Caki2 (cell line): ENCODE results near the gene KCTD2. TPM values are rescaled to one million over a fixed set of nuclear protein-coding genes. Genes with fewer than 3 reads are reported as not detected.
A peak's percentile ranks its signal among the peaks of the same experiment; 100 is the strongest.

Experiments
- DNase-seq: peaks from one replicate; pipeline ENCODE4 v3.0.0-alpha.2; 2015; ENCODE audit warnings: low read depth
- in situ Hi-C: cut with HindIII; loops from 2 replicates; pipeline ENCODE4 v1.10.0; 2016; ENCODE audit warnings: low sequenced_read_pairs, low pct_unique_long_range_greater_than_20kb, mixed read lengths
- total RNA-seq: library from RNA; depleted of rRNA; stranded (reverse); fragments of >200 nt; shearing (Covaris generic); gene quantifications from 2 replicates; pipeline ENCODE4 v1.2.3, GENCODE V29; 2014; ENCODE audit warnings: low replicate concordance; rRNA removed

The KCTD2 gene
- total RNA-seq, 1 experiment from 2014 or later = 17.9 TPM

DNA sequence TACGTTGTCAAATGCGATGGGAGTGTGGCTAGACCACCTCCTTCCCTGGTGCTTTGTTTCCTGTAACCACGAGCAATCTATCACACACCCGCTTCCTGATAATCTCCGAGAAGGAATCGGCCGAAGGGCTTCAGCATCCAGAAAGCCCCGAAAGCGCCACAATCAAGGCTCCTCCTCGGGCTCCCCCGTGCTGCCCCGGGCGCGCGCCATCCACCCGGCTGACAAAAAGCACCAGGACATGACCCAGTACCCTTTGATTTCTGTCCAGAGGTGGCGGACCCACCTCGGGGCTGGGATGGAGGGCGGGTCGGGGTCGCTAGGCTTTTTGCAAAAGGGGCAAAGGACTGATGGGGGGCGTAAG, 62.0 kb downstream of the KCTD2 start:
- DNase-seq = no peak
- in situ Hi-C loops = no loop called here

DNA sequence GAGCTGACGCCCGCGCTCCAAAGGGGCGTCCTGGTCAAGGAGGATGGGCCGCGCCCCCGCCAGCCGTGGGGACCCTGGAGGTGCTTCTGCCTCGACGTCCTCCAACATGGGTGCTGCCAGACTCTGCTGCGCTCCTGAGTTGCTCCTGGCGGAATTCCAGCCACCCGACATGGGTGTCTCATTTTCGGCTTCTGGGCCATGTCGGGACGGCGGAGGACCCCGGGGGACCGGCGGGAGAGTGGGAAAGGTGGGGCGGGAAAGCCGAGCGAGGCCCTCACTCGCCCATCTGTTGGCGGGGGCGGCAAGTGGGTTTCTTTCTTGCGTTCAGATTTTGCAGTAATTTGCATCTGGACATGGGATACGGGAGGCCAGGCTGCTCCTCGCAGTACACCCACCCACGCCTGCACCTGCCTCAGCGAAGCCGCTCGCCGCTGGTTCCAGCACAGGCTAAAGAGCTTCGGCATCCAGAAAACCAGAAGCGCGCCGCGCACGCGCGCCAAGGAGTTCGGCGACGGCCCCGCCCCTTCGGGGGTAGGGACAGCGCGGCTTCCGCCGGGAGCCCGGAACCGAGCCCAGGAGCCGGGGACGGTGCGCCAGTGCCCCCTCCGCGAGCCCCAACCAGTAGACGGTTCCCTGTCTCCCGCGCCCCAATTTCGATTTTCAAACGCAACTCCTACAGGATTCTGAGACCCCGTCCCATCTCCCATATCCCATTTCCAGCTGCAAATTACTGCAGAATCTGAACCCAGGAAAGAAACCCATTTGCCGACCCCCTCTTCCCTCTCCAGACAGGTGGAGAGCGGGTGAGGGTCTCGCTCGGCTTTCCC, 62.6 kb downstream of the KCTD2 start, which contains the start of gene ARMC7:
Gene ARMC7, plus strand, starts transcription at position 563 of the 827 bp plus-strand sequence. CDS start 320 bp downstream, outside the sequence.
- in situ Hi-C loops = no loop called here
- DNase-seq = peak; percentile 72

DNA sequence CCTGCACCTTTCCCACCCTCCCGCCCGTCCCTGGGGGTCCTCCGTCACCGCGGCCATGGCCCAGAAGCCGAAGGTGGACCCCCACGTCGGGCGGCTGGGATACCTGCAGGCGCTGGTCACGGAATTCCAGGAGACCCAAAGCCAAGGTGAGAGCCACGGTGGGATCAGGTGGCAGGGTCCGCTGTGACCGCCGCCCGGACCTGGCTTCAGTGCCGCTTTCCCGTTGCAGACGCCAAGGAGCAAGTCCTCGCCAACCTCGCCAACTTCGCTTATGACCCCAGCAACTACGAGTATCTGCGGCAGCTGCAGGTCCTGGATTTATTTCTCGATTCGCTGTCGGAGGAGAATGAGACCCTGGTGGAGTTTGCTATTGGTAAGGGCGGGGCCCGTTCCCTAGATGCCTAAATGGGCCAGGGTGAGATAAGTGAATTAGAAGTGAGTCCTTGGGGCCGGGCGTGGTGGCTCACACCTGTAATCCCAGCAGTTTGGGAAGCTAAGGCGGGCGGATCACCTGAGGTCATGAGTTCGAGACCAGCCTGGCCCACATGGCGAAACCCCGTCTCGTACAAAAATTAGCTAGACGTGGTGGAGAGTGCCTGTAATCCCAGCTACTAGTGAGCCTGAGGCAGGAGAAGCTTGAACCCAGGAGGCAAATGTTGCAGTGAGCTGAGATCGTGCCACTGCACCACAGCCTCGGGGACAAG, 63.4 kb downstream of the KCTD2 start:
- in situ Hi-C loops = no loop called here
- DNase-seq = no peak

DNA sequence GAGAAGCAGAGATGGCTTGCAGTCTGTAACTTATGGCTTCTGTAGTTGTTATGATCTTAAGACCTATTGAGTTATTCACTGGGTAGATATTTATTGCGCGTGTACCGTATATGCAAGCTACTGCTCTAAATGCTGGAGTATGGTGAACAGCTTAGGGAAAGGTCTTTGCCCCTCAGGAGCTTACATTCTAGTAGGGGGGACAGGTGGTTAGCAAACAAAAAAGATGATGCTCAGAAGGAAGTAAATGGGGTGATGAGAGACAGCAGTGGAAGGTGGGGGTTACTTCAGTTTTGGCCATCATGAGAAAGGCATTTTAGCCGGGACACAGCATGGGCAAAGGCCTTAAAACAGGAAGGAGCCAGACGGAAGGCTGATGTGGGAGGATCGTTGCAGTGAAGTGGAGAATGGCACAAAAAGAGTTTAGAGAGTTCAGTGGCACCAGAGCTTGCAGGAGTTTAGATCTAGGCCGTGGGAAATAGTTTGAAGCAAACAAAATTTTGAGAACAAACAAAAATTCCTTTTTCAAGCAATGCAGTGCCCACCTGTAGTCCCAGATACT, 64.8 kb downstream of the KCTD2 start:
- in situ Hi-C loops = no loop called here

DNA sequence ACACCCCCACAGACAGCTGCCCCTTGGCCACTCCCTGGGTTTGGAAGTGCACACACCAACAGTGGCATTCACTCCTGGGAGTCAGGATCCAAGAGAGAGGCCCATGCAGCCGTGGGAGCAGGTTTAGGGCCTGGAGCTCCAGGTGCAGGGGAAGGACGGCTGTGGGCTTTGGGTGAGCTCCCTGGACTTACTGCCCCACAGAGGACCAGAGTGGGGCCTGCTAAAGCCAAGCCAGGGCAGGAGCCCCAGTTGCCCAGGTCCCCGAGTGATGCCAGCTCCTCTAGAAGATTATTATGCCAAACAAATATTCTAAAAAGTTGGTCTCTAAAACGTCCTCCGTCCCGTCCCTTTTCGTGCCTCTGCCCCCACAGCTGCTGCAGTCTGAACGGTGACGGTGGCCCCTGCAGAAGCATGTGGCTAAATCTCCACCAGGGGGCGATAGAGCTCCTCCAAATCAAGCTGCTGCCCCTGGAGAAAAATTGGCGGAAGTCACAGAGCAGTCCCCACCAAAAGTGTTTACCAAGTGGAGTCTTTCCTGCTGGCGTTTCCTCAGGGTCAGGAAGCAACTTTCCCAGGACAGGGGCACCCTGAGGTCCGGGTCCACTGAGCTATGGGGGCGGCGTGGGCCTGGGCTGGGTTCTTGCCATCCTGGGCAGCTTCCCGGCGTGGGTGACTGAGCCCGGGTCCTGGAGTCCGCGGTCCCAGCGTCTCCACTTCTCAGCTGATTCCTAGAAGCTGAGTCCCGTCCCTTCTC, 67.0 kb downstream of the KCTD2 start:
- in situ Hi-C loops = no loop called here
- peak; percentile 86 for DNase-seq

More for the DNA sequence above, 64.8 kb downstream of the KCTD2 start:
- DNase-seq = no peak

DNA sequence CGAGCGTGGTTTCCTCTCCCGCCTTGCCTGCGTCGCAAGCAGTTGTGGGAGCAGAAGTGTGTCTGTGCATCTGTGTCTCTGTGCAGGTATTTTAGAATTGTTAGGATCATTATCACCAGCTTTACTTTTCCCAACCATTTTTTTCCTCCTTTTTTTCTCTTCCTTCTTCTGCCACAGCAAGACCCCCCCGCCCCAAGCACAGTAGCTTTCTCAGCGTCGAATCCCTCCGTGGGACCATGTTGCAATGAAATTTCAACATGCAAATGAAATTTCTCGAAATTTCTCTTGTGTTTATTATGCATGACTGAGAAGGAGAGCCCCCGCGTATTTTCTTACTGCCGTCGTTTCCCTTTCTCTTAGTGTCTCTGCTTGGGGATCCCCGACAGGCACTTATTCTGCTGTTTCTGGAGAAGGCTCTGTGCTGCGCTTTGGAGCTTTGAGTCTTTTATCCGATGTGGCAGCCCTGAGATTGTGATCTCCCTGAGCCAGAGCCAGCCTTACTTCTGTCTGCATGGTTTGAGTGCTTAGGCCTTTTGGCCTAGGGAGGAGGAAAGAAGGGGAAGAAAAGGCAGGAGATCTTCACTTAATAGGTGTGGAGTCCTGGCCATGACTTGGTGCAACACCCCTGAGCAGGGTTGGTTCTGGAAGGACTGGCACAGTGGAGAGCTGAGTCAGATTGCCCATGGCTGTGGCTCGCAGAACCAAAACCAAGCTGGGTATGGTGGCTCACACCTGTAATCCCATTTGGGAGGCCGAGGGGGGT, 67.7 kb downstream of the KCTD2 start:
- in situ Hi-C loops = no loop called here
- DNase-seq = no peak

Other genes with a start within 250 kb of the KCTD2 start
- 0.51 and 1.3 TPM in 2 replicates for gene GRIN2C, start 187.3 kb upstream of the KCTD2 start, total RNA-seq
- 99.8 and 108 TPM in 2 replicates for gene FDXR, start 174.2 kb upstream of the KCTD2 start, total RNA-seq
- gene FADS6, start 153.6 kb upstream of the KCTD2 start, total RNA-seq = not detected in 2 replicates
- gene USH1G, start 124.0 kb upstream of the KCTD2 start, total RNA-seq = not detected in 2 replicates
- not detected in 2 replicates for gene OTOP2, start 123.0 kb upstream of the KCTD2 start, total RNA-seq
- gene OTOP3, start 111.3 kb upstream of the KCTD2 start, total RNA-seq = not detected in 2 replicates
- 0.10 TPM in 1 of 2 replicates, not detected in the other for gene HID1, start 74.5 kb upstream of the KCTD2 start, total RNA-seq
- 32.7 and 33.6 TPM in 2 replicates for gene CDR2L, start 59.6 kb upstream of the KCTD2 start, total RNA-seq
- 58.8 and 82.1 TPM in 2 replicates for gene MRPL58, start 34.6 kb upstream of the KCTD2 start, total RNA-seq
- gene ATP5PD, start 256 bp upstream of the KCTD2 start, total RNA-seq = 289 and 430 TPM in 2 replicates
- gene SLC16A5, start 40.7 kb downstream of the KCTD2 start, total RNA-seq = 3.0 and 4.4 TPM in 2 replicates
- gene ARMC7, start 62.7 kb downstream of the KCTD2 start, total RNA-seq = 15.8 and 17.4 TPM in 2 replicates
- gene NT5C, start 84.5 kb downstream of the KCTD2 start, total RNA-seq = 135 and 304 TPM in 2 replicates
- gene JPT1, start 107.3 kb downstream of the KCTD2 start, total RNA-seq = 276 and 299 TPM in 2 replicates
- 157 and 161 TPM in 2 replicates for gene SUMO2, start 135.7 kb downstream of the KCTD2 start, total RNA-seq
- gene NUP85, start 158.5 kb downstream of the KCTD2 start, total RNA-seq = 71.4 and 87.8 TPM in 2 replicates
- 8.7 and 14.0 TPM in 2 replicates for gene GGA3, start 214.4 kb downstream of the KCTD2 start, total RNA-seq
- 93.0 and 129 TPM in 2 replicates for gene MRPS7, start 214.7 kb downstream of the KCTD2 start, total RNA-seq
- 37.8 and 40.0 TPM in 2 replicates for gene MIF4GD, start 224.0 kb downstream of the KCTD2 start, total RNA-seq
- 6.3 and 16.5 TPM in 2 replicates for gene SLC25A19, start 242.2 kb downstream of the KCTD2 start, total RNA-seq